GM18870 (cell line): Measurements from ENCODE around the gene ZGPAT.
"Not testable (repeated sequence)": the region's sequence is repeated elsewhere in the genome, so short reads cannot be mapped to it uniquely, and the experiment has no call there.

Experiments used
- ATAC-seq: cut with Tn5 transposase; IDR thresholded peaks from one replicate; pipeline ENCODE4 v1.9.1; 2021; ENCODE audit warnings: moderate library complexity; ENCODE audit not compliant: unreplicated experiment

Gene ZGPAT

GRCh38 chr20:63707558-63708300, at the start of gene ZGPAT, which contains the start of gene ARFRP1:
ZGPAT (plus strand) TSS chr20:63708039; CDS start chr20:63708581, 542 bp downstream.
ARFRP1 (minus strand) TSS chr20:63707976; CDS start chr20:63707091, 885 bp downstream.
- no peak for ATAC-seq

GRCh38 chr20:63658749-63659187, 49.1 kb upstream of the ZGPAT start:
- no peak for ATAC-seq

- ATAC-seq: no peak
Observed at GRCh38 chr20:63659370-63659769, 48.5 kb upstream of the ZGPAT start.

- not testable (repeated sequence) for ATAC-seq
Observed at GRCh38 chr20:63660174-63660573, 47.7 kb upstream of the ZGPAT start.

- no peak for ATAC-seq
Observed at GRCh38 chr20:63660622-63661021, 47.2 kb upstream of the ZGPAT start.

- no peak for ATAC-seq
Observed at GRCh38 chr20:63661108-63661507, 46.7 kb upstream of the ZGPAT start.

- no peak for ATAC-seq
Observed at GRCh38 chr20:63661959-63662812, 45.7 kb upstream of the ZGPAT start.

- no peak for ATAC-seq
Observed at GRCh38 chr20:63662813-63663189, 45.0 kb upstream of the ZGPAT start.

- no peak for ATAC-seq
Observed at GRCh38 chr20:63663332-63664066, 44.3 kb upstream of the ZGPAT start.

GRCh38 chr20:63664143-63664851, 43.5 kb upstream of the ZGPAT start:
- no peak for ATAC-seq

- no peak for ATAC-seq
Observed at GRCh38 chr20:63664861-63665594, 42.8 kb upstream of the ZGPAT start.

GRCh38 chr20:63665708-63666107, 42.1 kb upstream of the ZGPAT start:
- no peak for ATAC-seq

GRCh38 chr20:63667858-63668257, 40.0 kb upstream of the ZGPAT start:
- no peak for ATAC-seq

- ATAC-seq: no peak
Observed at GRCh38 chr20:63668351-63668750, 39.5 kb upstream of the ZGPAT start.

- not testable (repeated sequence) for ATAC-seq
Observed at GRCh38 chr20:63671695-63672094, 36.1 kb upstream of the ZGPAT start.

- no peak for ATAC-seq
Observed at GRCh38 chr20:63672666-63673065, 35.2 kb upstream of the ZGPAT start.

- ATAC-seq: no peak
Observed at GRCh38 chr20:63673951-63674350, 33.9 kb upstream of the ZGPAT start.

- no peak for ATAC-seq
Observed at GRCh38 chr20:63675681-63676368, 32.0 kb upstream of the ZGPAT start.

GRCh38 chr20:63678071-63678470, 29.8 kb upstream of the ZGPAT start:
- ATAC-seq: no peak
